ENCODE results near the gene MYBPC2.

Gene MYBPC2

GRCh38 chr19:50482271-50482855 lies 49.7 kb downstream of the MYBPC2 start:
- TF ChIP-seq, protein P1, sequence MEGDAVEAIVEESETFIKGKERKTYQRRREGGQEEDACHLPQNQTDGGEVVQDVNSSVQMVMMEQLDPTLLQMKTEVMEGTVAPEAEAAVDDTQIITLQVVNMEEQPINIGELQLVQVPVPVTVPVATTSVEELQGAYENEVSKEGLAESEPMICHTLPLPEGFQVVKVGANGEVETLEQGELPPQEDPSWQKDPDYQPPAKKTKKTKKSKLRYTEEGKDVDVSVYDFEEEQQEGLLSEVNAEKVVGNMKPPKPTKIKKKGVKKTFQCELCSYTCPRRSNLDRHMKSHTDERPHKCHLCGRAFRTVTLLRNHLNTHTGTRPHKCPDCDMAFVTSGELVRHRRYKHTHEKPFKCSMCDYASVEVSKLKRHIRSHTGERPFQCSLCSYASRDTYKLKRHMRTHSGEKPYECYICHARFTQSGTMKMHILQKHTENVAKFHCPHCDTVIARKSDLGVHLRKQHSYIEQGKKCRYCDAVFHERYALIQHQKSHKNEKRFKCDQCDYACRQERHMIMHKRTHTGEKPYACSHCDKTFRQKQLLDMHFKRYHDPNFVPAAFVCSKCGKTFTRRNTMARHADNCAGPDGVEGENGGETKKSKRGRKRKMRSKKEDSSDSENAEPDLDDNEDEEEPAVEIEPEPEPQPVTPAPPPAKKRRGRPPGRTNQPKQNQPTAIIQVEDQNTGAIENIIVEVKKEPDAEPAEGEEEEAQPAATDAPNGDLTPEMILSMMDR (IDR thresholded peaks at IDR 0.05; ENCODE audit: low read depth, low read length, missing control alignments) = no peak
- no peak for DNase-seq (ENCODE audit: low read depth)
- H3K4me3 ChIP-seq (ENCODE audit: low read depth, low read length) = no peak overlapping the region

DNA sequence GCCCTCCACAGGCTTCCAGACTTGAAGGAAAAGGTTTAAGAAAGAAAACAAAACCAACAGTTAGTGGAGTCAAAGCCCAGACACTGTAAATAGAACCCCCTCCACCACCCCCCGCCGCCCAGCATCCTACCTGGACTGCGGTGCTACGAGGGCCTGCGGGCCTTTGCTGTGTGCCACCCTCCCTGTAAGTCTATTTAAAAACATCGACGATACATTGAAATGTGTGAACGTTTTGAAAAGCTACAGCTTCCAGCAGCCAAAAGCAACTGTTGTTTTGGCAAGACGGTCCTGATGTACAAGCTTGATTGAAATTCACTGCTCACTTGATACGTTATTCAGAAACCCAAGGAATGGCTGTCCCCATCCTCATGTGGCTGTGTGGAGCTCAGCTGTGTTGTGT lies 50.2 kb downstream of the MYBPC2 start:
- H3K4me3 ChIP-seq (ENCODE audit: low read depth, low read length) = no peak overlapping the region
- no peak for DNase-seq (ENCODE audit: low read depth)
- TF ChIP-seq, protein P1 (IDR thresholded peaks at IDR 0.05; ENCODE audit: low read depth, low read length, missing control alignments) = no peak

GRCh38 chr19:50485284-50485955 lies 52.7 kb downstream of the MYBPC2 start:
- TF ChIP-seq, protein P1 (IDR thresholded peaks at IDR 0.05; ENCODE audit: low read depth, low read length, missing control alignments) = no peak
- no peak overlapping the region for H3K4me3 ChIP-seq (ENCODE audit: low read depth, low read length)
- DNase-seq (ENCODE audit: low read depth) = no peak

- H3K4me3 ChIP-seq (ENCODE audit: low read depth, low read length) = no peak overlapping the region
- TF ChIP-seq, protein P1 (IDR thresholded peaks at IDR 0.05; ENCODE audit: low read depth, low read length, missing control alignments) = peak; percentile 68
- DNase-seq (ENCODE audit: low read depth) = no peak
These were observed 54.3 kb downstream of the MYBPC2 start for GRCh38 chr19:50486823-50487515.

GRCh38 chr19:50488389-50489194 lies 55.9 kb downstream of the MYBPC2 start:
- TF ChIP-seq, protein P1 (IDR thresholded peaks at IDR 0.05; ENCODE audit: low read depth, low read length, missing control alignments) = no peak
- H3K4me3 ChIP-seq (ENCODE audit: low read depth, low read length) = no peak overlapping the region
- DNase-seq (ENCODE audit: low read depth) = no peak

GRCh38 chr19:50489461-50490011 lies 56.8 kb downstream of the MYBPC2 start:
- H3K4me3 ChIP-seq (ENCODE audit: low read depth, low read length) = no peak overlapping the region
- no peak for DNase-seq (ENCODE audit: low read depth)
- TF ChIP-seq, protein P1 (IDR thresholded peaks at IDR 0.05; ENCODE audit: low read depth, low read length, missing control alignments) = no peak

Measured in GM12864 (cell line).